ENCODE results near the gene COL11A1.
"Not testable (repeated sequence)": the region's sequence is repeated elsewhere in the genome, so short reads cannot be mapped to it uniquely, and the experiment has no call there.

Gene COL11A1

DNA sequence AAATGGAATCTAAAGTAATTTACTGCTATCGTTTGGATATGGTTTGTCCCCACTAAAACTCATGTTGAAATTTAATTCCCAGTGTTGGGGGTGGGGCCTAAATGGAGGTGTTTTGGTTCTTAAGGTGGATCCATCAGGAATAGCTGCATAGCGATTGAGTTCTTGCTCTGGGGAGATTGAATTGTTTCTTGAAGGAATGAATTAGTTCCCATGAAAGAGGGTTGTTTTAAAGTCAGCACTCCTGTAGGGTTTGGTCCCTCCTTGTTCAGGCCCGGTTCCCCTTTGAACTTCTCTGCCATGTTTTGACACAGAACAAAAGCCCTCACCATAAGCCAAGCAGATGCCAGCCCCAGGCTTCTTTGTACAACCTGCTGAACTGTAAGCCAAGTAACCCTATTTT is 170.9 kb downstream of the COL11A1 start:
- TF ChIP-seq, protein P1, sequence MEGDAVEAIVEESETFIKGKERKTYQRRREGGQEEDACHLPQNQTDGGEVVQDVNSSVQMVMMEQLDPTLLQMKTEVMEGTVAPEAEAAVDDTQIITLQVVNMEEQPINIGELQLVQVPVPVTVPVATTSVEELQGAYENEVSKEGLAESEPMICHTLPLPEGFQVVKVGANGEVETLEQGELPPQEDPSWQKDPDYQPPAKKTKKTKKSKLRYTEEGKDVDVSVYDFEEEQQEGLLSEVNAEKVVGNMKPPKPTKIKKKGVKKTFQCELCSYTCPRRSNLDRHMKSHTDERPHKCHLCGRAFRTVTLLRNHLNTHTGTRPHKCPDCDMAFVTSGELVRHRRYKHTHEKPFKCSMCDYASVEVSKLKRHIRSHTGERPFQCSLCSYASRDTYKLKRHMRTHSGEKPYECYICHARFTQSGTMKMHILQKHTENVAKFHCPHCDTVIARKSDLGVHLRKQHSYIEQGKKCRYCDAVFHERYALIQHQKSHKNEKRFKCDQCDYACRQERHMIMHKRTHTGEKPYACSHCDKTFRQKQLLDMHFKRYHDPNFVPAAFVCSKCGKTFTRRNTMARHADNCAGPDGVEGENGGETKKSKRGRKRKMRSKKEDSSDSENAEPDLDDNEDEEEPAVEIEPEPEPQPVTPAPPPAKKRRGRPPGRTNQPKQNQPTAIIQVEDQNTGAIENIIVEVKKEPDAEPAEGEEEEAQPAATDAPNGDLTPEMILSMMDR (IDR thresholded peaks at IDR 0.05; ENCODE audit: borderline replicate concordance, insufficient read depth, low read depth, low read length) = no peak
- no peak overlapping the region for H3K4me3 ChIP-seq (ENCODE audit: low read depth, low read length)

DNA sequence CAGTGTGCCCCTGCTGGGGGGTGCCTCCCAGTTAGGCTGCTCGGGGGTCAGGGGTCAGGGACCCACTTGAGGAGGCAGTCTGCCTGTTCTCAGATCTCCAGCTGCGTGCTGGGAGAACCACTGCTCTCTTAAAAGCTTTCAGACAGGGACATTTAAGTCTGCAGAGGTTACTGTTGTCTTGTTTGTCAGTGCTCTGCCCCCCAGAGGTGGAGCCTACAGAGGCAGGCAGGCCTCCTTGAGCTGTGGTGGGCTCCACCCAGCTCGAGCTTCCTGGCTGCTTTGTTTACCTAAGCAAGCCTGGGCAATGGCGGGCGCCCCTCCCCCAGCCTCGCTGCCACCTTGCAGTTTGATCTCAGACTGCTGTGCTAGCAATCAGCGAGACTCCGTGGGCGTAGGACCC is 175.0 kb downstream of the COL11A1 start:
- H3K4me3 ChIP-seq (ENCODE audit: low read depth, low read length) = not testable (repeated sequence)

DNA sequence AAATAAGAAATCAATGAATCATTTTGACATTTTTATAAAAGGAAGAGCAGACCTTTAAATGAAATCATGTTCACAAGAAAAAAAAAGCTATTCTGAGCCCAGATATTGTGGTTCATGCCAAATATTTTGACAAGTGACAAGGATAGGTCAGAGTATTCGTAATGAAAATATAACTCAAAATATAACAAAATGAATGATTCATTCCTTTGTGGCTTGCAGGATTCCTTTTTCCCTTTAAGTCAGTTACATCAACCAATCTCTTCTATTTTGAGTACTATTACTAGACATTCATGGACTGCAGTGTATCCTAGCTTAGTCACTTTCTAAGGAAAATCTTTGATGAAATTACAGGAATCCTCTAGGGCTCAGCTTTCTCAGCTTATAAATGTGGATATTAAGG is 188.7 kb downstream of the COL11A1 start:
- TF ChIP-seq, protein P1 (IDR thresholded peaks at IDR 0.05; ENCODE audit: borderline replicate concordance, insufficient read depth, low read depth, low read length) = no peak
- H3K4me3 ChIP-seq (ENCODE audit: low read depth, low read length) = no peak overlapping the region

DNA sequence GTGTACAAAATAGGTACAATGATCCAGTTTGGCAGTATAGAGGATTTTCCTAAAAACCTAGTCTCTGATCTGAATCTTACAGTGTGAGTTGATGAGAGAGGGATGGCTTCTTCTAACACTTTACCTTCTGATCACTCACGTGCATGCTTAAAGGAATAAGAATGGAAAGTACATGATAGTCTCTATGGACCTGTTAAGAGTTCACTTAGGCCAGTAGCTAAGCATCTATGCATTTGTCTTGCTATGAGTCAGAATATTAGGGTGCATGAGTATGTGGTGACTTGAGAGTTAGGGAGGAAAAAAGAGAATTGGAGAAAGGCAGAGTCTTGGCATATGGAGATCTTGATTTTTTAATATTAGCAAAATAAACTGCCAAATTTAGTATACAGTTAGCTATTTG is 206.3 kb downstream of the COL11A1 start:
- TF ChIP-seq, protein P1 (IDR thresholded peaks at IDR 0.05; ENCODE audit: borderline replicate concordance, insufficient read depth, low read depth, low read length) = no peak

DNA sequence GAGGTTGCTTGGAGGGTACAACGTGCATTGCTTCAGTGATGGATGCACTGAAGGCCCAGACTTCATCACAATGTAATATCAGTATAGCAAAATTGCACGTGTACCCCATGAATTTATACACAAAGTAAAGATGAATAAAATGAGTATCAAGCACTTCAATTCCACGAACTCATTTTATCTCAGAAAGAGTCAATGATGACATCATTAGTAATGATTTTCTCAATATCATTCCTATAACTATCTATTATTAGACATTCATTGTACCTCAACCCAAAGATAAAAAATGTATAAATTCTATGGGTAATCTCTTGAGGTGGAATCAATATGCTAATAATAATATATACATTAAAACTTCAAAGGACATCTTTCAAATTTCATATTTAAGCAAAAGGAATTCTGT is 208.4 kb downstream of the COL11A1 start:
- TF ChIP-seq, protein P1 (IDR thresholded peaks at IDR 0.05; ENCODE audit: borderline replicate concordance, insufficient read depth, low read depth, low read length) = no peak
- H3K4me3 ChIP-seq (ENCODE audit: low read depth, low read length) = no peak overlapping the region

More for the DNA sequence above, 206.3 kb downstream of the COL11A1 start:
- H3K4me3 ChIP-seq (ENCODE audit: low read depth, low read length) = no peak overlapping the region

DNA sequence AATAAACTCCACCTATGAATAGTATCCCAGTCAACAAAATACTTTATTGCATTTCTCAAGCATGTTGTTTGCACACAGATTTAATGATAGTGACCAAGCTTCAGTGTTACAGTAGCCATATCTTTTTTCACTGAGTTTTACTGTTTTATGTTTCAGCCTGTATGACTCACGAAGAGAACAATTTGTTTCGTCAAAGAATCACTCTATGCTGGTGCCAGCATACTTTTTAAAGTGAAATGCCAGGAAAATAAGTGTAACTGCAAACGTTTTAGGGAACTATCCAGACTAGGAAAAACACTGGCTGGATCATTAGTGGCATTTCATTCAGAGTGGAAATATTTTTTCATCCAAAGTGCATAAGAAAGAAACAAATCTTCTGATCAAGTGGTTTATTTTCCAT is 210.8 kb downstream of the COL11A1 start:
- TF ChIP-seq, protein P1 (IDR thresholded peaks at IDR 0.05; ENCODE audit: borderline replicate concordance, insufficient read depth, low read depth, low read length) = no peak

DNA sequence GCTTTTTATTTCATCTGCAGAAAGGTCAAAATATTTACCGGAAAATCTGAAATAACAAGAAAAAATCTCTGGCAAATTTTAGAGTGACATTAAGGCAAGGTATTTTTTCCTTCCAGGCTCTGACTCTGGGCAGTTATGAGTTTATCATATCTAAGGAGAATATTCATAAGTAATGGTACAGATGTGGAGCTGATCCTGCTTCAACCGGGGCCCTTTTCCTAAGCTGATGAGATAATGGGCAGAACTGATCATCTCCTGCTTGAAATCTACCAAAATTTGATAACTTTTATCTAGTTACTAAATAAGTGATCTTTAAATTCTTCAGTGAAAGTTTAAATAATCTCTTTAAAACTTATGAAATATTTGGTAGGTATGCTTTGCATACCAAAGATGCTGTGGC is 211.6 kb downstream of the COL11A1 start:
- TF ChIP-seq, protein P1 (IDR thresholded peaks at IDR 0.05; ENCODE audit: borderline replicate concordance, insufficient read depth, low read depth, low read length) = no peak
- H3K4me3 ChIP-seq (ENCODE audit: low read depth, low read length) = no peak overlapping the region

More for the DNA sequence above, 210.8 kb downstream of the COL11A1 start:
- no peak overlapping the region for H3K4me3 ChIP-seq (ENCODE audit: low read depth, low read length)

DNA sequence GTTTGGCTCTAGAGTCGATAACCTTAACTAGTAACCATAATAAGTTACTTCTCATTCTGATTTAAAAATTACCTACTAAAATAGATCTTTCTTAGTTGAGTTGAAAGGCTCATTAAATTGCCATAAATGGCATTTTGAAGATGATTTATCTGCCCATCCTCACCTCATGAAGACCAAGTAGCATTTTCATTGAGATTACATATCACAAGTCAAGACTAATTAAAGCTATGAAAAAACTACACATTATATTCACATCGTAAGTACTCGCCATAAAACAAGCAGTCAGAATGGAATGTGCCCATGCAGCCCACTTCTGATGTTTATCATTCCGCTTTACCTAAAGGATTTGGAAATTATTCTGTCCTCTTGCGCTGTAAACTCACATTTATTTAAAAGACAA is 212.0 kb downstream of the COL11A1 start:
- no peak overlapping the region for H3K4me3 ChIP-seq (ENCODE audit: low read depth, low read length)
- TF ChIP-seq, protein P1 (IDR thresholded peaks at IDR 0.05; ENCODE audit: borderline replicate concordance, insufficient read depth, low read depth, low read length) = no peak
